ENCODE measurements around the gene NAIF1. TPM values are rescaled to one million over a fixed set of nuclear protein-coding genes. Genes with fewer than 3 reads are reported as not detected.

NAIF1 gene
- total RNA-seq, 2 experiments from 2014 or later, result 8.6 to 14.9 TPM

GRCh38 chr9:128106940-128107467 is 39.9 kb upstream of the NAIF1 start:
- POLR2A ChIA-PET, result no interaction called here

GRCh38 chr9:128106181-128106939 is 39.2 kb upstream of the NAIF1 start:
- Histone ChIP-seq H3K4me3 (ENCODE audit: low read depth, low read length, poor library complexity, severe bottlenecking) (no peak overlapping the region), H3K36me3 (ENCODE audit: insufficient read depth, low read length) (peaks cover 88% of the 10 kb centered on the region), H3K4me1 (ENCODE audit: insufficient read depth, low read length, poor library complexity, severe bottlenecking) (peaks cover 6% of the 10 kb centered on the region), H3K4me2 (ENCODE audit: low read length) (no peak overlapping the region), H3K9me2 (ENCODE audit: insufficient read depth, low read length) (no peaks in the 10 kb centered on the region), H4K20me1 (ENCODE audit: insufficient read depth, low read length) (no peaks in the 10 kb centered on the region), H2AFZ (ENCODE audit: low read length) (no peak overlapping the region), H3K79me2 (ENCODE audit: insufficient read depth, low read depth, low read length) (no peaks in the 10 kb centered on the region), H3K27ac (ENCODE audit: low read depth, low read length, poor library complexity, severe bottlenecking) (no peak overlapping the region), H3K9me3 (ENCODE audit: low read length) (no peaks in the 10 kb centered on the region)
- no TSS peak for BruUV-seq (replicated peaks)
- ChIA-PET CTCF (ENCODE audit: unreplicated experiment) (no interaction called here), POLR2A (no interaction called here)
- TF ChIP-seq CTCF (conservative IDR thresholded peaks at IDR 0.05; ENCODE audit: low read length) (no peak), EZH2phosphoT487 (IDR thresholded peaks at IDR 0.05; ENCODE audit: borderline replicate concordance, low read depth, low read length) (no peak)
- intact Hi-C loops (cut with micrococcal nuclease; ENCODE audit: unreplicated experiment), result no loop called here
- DNase-seq (ENCODE audit: low spot score), result no peak

More at GRCh38 chr9:128106940-128107467, 39.9 kb upstream of the NAIF1 start:
- H2AFZ ChIP-seq (ENCODE audit: low read length), result no peak overlapping the region
- peaks cover 85% of the 10 kb centered on the region for H3K36me3 ChIP-seq (ENCODE audit: insufficient read depth, low read length)
- DNase-seq (ENCODE audit: low spot score), result no peak
- CTCF ChIA-PET (ENCODE audit: unreplicated experiment), result no interaction called here
- H3K9me2 ChIP-seq (ENCODE audit: insufficient read depth, low read length), result no peaks in the 10 kb centered on the region
- no peak for TF ChIP-seq CTCF (conservative IDR thresholded peaks at IDR 0.05; ENCODE audit: low read length)
- TF ChIP-seq EZH2phosphoT487 (IDR thresholded peaks at IDR 0.05; ENCODE audit: borderline replicate concordance, low read depth, low read length), result no peak
- no peak overlapping the region for H3K4me3 ChIP-seq (ENCODE audit: low read depth, low read length, poor library complexity, severe bottlenecking)
- no peaks in the 10 kb centered on the region for H4K20me1 ChIP-seq (ENCODE audit: insufficient read depth, low read length)
- intact Hi-C loops (cut with micrococcal nuclease; ENCODE audit: unreplicated experiment), result no loop called here
- no peaks in the 10 kb centered on the region for H3K9me3 ChIP-seq (ENCODE audit: low read length)
- no peaks in the 10 kb centered on the region for H3K79me2 ChIP-seq (ENCODE audit: insufficient read depth, low read depth, low read length)
- H3K4me2 ChIP-seq (ENCODE audit: low read length), result no peak overlapping the region
- BruUV-seq (replicated peaks), result no TSS peak
- H3K4me1 ChIP-seq (ENCODE audit: insufficient read depth, low read length, poor library complexity, severe bottlenecking), result peaks cover 6% of the 10 kb centered on the region
- no peak overlapping the region for H3K27ac ChIP-seq (ENCODE audit: low read depth, low read length, poor library complexity, severe bottlenecking)

GRCh38 chr9:128105538-128106175 is 38.5 kb upstream of the NAIF1 start:
- intact Hi-C loops (cut with micrococcal nuclease; ENCODE audit: unreplicated experiment), result no loop called here
- Histone ChIP-seq H3K36me3 (ENCODE audit: insufficient read depth, low read length) (peaks cover 89% of the 10 kb centered on the region), H3K9me3 (ENCODE audit: low read length) (no peaks in the 10 kb centered on the region), H3K4me3 (ENCODE audit: low read depth, low read length, poor library complexity, severe bottlenecking) (no peak overlapping the region), H3K79me2 (ENCODE audit: insufficient read depth, low read depth, low read length) (no peaks in the 10 kb centered on the region), H3K9me2 (ENCODE audit: insufficient read depth, low read length) (no peaks in the 10 kb centered on the region), H4K20me1 (ENCODE audit: insufficient read depth, low read length) (no peaks in the 10 kb centered on the region), H3K27ac (ENCODE audit: low read depth, low read length, poor library complexity, severe bottlenecking) (no peak overlapping the region), H3K4me1 (ENCODE audit: insufficient read depth, low read length, poor library complexity, severe bottlenecking) (peaks cover 6% of the 10 kb centered on the region), H2AFZ (ENCODE audit: low read length) (no peak overlapping the region), H3K4me2 (ENCODE audit: low read length) (no peak overlapping the region)
- ChIA-PET POLR2A (no interaction called here), CTCF (ENCODE audit: unreplicated experiment) (no interaction called here)
- no TSS peak for BruUV-seq (replicated peaks)
- no peak for DNase-seq (ENCODE audit: low spot score)
- TF ChIP-seq CTCF (conservative IDR thresholded peaks at IDR 0.05; ENCODE audit: low read length) (no peak), EZH2phosphoT487 (IDR thresholded peaks at IDR 0.05; ENCODE audit: borderline replicate concordance, low read depth, low read length) (no peak)
